ENCODE data around the gene CAPNS1.

- TF ChIP-seq CTCF (conservative IDR thresholded peaks at IDR 0.05) (no peak), ZFX (IDR thresholded peaks at IDR 0.05) (no peak)
These were observed 36.7 kb upstream of the CAPNS1 start for GRCh38 chr19:36103040-36103626.

Measured in C4-2B (cell line).